GM18502 (cell line): Measurements from ENCODE around the gene NPFFR1.
"Not testable (repeated sequence)": the region's sequence is repeated elsewhere in the genome, so short reads cannot be mapped to it uniquely, and the experiment has no call there.

ENCODE experiments used
- ATAC-seq: cut with Tn5 transposase; IDR thresholded peaks from one replicate; pipeline ENCODE4 v1.9.1; 2021; ENCODE audit warnings: mild to moderate bottlenecking; ENCODE audit not compliant: unreplicated experiment, poor library complexity

NPFFR1 gene

DNA sequence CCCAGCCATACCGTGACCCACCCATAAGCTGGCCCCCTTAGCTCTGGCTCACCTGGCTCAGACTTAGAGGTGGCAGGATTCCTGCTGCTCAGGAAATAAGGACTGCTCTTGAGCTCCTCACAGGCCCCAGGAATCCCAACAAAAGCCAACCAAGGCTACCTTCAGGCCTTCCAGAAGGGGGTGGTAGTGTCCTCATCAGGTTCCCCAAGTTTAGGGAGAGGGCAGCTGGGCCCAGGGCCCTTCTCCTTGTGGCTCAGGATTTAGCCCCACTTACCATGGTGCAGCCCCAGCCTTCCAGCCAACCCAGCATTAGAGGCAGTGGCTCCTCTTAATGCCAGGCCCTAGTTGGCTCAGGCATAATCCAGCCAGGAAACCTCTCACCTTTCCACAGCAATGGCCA is 23.5 kb downstream of the NPFFR1 start:
- ATAC-seq, result no peak

DNA sequence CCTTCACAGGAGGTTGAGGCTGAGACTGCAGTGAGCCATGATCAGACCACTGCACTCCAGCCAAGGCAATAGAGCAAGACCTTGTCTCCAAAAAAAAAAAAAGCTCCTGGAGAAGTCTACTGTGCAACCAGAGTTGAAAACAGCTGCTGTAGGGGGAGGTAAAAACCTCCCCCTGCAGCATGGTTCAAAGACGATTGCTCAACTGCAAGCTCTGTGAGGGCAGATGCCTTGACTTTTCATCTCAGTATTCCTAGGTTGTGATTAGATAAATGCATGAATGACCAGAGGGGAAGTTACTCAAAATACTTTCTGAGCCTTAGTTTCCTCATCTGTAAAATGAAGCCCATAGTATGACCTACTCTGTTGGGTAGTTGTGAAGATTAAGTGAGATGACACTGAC is 25.6 kb downstream of the NPFFR1 start:
- no peak for ATAC-seq

DNA sequence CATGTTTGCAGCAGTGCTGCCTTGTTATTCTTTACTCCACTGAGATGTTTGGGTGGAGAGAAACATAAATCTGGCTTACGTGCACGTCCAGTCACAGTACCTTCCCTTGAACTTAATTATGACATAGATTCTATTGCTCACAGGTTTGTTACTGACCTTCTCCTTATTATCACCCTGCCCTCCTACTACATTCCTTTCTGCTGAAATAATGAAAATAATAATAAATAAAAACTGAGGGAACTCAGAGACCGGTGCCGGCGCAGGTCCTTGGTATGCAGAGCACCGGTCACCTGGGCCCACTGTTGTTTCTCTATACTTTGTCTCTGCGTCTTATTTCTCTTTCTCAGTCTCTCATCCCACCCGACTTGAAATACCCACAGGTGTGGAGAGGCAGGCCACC is 26.0 kb downstream of the NPFFR1 start:
- ATAC-seq, result not testable (repeated sequence)

DNA sequence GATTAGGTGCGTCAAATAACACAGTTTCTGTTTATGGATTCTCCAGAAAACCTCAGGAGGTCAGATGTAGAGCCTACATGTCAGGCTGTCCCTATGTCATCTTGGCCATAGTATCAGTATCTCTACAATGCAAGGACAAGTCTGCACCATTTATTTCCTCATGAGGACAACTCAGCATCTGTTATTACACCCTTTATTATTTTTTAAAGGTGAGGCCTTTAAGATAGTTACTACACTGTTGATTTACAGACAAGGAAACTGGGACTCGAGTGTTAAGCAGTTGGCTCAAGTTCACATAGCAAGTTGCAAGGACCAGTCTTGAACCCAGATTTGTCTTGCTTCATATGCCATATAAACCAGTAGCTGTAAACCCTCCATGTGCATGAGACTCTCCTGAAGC is 27.3 kb downstream of the NPFFR1 start:
- ATAC-seq, result no peak

DNA sequence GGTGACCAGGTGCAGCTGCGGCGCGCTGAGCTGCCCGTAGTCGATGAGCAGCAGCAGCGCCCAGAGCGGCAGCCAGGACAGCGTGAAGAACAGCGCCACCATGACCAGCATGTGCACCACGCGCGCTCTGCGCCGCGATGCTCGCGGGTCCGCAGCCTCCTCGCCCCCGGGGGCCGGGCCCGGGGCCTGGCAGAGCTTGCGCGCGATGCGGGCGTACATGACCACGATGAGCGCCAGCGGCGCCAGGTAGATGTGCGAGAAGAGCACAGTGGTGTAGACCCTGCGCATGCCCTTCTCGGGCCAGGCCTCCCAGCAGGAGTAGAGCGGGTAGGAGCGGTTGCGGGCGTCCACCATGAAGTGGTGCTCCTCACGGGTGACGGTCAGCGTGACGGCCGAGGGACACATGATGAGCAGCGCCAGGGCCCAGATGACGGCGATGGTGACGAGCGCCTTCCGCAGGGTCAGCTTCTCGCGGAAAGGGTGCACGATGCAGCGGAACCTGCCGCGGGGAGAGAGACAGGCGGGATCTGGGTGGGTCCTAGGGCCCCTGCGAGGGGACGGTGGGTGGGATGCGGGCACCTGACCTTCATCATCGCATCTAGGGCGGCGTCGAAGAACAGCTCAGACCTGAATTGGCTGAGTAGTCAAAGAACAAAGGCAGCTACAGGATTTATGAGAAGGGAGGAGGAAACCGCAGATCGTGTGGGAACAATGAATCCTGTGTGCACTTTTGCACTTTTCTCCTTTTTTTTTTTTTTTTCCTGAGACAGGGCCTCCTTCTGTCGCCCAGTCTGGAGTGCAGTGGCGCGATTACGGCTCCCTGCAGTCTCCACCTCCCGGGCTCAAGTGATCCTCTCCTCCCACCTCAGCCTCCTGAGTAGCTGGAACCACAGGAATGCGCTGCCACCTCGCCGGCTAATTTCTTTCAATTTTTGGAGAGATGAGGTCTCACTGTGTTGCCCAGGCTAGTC is 28.2 kb downstream of the NPFFR1 start:
- no peak for ATAC-seq

DNA sequence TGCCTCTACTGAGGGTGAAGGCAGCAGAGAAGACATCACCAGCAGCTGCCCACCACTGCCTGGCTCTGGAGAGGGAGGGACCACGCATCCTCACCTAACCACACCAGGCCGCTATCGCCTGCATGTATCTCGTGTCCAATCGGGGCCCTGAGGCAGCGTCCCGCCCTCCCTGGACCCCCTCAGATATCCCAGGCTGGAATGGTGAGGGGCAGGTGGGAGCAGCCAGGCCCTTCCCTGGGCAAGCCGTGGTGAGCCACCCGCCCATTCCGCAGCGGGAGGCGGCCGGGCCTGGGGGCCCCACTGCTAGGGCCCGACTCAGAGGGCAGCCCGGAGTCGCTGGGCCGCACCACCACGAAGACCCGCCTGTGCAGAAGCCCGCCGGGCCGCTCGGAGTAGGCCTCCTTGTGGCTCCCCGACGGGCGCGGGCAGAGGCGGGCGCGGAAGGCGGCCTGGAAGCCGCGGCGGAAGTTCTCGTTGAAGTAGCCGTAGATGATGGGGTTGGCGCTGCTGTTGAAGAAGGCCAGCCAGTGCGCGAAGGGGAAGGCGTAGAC is 29.0 kb downstream of the NPFFR1 start:
- ATAC-seq, result no peak

DNA sequence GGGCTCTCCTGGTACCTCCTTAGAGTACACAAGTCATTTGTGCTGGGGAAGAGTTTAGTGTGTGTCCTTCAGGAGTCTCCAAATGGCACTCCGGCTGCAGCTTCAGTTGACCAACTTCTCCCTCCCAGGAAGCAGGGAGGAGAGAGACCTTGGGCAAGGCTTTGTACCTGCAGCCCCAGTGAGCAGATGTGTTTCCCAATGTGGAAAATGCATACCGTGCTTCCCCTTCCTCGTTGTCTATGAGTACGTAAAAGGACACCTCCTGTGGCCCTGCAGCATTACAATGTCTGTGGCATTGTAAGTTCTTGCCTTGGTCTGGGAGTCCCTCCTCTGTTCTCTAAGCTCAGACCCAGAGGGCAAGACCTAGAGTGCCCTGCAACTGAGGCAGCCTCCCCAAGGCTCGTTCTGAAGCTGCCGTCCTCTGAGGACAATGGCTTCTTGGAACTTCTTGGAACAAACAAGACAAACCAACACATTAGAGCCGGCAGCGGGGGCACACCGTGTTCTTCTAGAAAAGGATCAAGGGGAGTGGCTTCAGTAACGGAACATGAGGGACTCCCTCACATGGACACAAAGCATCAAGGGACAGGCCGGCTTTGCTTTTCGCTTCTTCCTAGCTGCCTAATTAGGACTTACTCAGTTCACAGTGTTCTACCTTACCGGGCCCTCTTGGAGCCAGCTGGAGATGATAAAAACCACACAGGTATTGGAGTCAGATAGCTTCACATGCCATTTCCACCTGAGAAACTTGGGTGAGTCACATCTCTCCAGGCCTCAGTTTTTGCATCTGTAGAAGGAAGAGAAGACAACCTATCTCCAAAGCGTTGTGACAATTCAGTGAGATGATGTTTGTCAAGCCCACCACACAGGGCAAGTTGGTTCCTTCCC is 29.7 kb downstream of the NPFFR1 start:
- no peak for ATAC-seq

DNA sequence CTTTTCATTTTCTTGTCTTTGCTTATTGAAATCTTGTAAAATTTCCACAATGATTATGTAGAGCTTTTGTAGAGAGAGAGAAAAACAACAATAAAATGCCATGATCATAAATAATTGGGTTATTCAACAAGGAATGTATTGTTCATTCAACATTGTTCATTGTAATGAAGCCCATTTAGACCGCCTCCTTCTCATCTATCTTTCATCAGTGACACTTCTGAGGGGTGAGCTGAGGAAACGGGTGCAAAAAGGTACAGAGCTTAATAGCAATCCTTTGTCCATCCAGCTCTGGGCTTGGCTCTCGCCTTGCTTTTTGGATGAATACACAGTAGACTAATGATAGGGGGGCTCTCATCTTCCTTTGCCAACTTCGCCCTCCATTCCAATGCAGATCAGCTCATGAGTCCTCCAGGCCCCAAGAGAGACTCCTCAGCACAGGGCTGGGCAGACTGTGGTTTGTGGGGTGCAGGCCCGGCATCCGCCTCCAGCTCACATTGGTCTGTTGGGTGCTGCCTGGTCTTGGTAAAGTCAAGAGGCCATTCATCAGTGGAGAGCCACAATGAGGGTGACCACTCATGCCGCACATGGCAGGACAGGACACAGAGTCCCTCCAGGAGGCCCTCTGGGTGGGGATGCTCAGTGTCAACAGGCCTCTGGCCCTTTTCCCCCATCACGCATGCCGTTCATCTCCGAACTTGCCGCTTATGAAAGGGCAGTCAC is 32.7 kb downstream of the NPFFR1 start:
- ATAC-seq, result no peak

DNA sequence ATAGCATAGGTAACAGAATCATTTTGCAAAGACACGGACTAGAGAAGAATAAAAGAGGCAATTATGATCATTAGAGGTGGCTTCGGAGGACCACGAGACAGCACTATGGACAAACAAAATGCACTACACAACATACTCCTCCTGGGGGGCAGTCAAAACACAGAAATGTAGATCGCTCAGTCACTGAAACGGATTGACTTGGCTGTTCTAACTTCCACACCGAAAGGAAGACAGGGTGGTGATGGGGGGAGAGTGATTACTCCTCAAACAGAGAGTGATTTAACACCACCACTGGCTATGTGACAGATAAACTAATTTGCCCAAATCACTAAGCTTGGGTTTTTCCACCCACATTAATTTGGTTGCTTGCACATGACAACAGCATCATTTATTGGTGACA is 36.4 kb downstream of the NPFFR1 start:
- ATAC-seq, result no peak

DNA sequence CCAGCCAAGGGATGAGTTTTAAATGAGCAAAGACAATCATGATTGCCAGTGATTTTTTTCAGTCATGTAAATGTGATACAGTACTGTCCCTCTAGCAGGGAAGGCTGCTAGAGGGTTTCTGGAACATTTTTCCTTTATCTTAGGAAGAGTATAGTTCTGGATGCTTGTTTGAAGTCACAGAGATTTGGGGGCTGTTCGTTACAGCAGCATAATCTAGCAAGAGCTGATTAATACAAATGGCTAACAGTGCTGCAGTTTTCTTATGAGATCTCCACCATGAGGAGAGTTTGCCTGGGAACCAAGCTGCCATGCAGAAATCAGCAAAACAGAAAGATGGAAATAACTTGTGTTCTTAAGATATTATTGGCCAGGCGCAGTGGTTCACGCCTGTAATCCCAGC is 42.7 kb downstream of the NPFFR1 start:
- ATAC-seq, result no peak

DNA sequence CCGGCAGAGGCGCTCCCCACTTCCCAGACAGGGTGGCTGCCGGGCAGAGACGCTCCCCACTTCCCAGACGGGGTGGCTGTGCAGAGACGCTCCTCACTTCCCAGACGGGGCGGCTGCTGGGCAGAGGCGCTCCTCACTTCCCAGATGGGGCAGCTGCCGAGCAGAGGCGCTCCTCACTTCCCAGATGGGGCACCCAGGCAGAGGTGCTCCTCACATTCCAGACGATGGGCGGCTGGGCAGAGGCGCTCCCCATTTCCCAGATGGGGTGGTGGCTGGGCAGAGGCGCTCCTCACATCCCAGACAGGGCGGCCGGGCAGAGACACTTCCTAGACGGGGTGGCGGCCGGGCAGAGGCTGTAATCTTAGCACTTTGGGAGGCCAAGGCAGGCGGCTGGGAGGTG is 43.8 kb downstream of the NPFFR1 start:
- ATAC-seq, result not testable (repeated sequence)

DNA sequence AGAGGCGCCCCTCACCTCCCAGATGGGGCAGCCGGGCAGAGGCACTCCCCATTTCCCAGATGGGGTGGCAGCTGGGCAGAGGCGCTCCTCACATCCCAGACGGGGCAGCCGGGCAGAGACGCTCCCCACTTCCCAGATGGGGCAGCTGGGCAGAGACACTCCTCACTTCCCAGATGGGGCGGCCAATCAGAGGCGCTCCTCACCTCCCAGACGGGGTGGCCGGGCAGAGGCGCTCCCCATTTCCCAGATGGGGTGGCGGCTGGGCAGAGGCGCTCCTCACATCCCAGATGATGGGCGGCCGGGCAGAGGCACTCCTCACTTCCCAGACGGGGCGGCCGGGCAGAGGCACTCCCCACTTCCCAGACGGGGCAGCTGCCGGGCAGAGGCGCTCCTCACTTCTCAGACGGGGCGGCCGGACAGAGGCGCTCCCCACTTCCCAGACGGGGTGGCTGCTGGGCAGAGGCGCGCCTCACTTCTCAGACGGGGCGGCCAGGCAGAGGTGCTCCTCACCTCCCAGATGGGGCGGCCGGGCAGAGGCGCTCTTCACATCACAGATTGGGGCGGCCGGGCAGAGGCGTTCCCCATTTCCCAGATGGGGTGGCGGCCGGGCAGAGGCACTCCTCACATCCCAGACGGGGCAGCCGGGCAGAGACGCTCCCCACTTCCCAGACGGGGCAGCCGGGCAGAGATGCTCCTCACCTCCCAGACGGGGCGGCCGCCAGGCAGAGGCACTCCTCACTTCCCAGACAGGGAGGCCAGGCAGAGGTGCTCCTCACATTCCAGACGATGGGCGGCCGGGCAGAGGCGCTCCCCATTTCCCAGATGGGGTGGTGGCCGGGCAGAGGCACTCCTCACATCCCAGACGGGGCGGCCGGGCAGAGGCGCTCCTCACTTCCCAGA is 44.5 kb downstream of the NPFFR1 start:
- not testable (repeated sequence) for ATAC-seq

DNA sequence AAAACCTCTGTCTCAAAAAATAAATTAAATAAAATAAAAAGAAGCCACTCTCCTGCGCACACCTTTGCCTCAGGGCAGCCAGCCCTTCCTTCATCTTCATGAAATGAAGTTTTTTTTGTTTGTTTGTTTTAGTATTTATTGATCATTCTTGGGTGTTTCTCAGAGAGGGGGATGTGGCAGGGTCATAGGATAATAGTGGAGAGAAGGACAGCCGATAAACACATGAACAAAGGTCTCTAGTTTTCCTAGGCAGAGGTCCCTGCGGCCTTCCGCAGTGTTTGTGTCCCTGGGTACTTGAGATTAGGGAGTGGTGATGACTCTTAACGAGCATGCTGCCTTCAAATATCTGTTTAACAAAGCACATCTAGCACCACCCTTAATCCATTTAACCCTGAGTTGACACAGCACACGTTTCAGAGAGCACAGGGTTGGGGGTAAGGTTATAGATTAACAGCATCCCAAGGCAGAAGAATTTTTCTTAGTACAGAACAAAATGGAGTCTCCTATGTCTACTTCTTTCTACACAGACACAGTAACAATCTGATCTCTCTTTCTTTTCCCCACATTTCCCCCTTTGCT is 45.8 kb downstream of the NPFFR1 start:
- not testable (repeated sequence) for ATAC-seq

DNA sequence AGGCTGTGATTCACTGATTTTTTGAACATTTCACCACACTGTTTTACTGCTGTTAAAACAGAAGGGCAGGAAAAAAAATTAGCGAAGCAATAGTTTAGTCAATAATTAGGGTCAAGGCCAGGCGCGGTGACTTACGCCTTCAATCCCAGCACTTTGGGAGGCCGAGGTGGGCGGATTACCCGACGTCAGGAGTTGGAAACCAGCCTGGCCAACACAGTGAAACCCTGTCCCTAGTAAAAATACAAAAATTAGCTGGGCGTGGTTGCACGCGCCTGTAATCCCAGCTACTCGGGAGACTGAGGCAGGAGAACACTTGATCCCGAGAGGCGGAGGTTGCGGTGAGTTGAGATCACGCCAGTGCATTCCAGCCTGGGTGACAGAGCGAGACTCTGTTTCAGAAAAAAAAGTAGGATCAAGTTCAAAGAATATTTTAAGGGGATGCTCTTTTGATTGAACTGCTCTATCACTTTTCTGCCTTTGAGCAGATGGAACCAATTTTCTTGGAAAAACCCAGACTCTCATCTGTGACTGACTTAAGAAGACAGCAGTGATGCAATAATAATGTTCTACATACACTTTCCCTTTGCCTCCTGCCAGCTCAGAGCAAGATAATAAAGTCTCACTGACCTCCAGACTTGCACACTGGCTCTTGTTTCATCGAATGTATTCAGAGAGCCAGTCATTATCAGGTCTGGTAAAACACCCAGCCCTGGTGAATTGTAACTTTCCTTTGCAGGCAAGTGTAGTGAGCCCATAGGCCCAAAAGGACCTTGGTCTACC is 48.9 kb downstream of the NPFFR1 start:
- no peak for ATAC-seq

DNA sequence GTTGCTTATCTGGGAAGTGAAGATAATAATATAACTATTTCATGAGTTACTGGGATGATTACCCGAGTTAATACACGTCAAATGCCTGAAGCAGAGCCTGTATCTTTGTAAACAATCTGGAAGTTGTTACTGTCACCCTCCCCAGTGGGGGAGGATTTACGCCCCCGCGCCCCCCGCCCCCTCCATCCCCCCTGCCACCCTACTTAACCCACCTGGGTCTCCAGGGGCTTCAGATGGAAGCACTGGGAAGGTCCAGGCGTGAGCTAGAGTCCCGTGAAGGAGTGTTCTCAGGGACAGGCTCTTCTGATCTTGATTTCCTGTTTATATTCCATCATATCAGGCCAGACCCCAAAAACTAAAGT is 49.9 kb downstream of the NPFFR1 start:
- ATAC-seq, result no peak

DNA sequence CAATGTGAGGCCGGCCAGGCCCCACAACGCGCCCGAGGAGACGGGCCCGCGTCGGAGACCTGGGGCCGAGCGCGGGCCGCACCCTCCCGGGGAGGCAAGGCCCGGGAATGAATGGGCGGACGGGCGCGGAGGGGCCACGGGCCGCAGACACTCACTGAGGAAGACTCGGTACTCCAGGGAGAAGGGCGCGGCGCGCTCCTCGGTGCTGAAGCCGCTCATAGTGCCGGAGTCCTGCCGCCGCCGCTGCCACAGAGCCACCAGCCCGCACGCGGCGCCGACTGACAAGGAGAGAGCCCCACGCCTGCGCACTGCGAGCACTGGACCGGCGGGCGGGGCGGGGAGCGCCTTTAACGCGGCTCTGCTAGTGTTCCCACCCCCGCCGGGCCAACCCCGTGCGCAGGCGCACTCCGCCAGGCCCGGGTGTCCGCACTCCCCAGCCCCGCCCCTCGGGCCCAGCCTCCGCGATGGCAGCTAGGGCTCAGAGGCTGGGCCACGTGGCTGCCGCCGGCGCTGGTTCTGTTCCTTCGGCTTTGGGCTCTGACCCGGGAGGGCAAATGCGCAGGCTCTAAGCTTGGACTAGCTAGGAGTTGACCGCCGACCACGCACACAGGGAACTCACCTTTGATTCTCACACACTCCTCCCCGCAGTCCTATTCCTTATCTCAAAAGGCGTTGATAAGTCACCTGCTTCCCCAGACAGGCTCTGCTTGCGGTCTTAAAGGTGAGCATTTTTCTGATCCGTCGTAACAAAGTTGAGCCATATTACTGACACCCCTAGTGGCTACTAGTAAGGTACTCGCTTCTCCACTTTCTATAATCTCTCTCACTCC is 50.5 kb downstream of the NPFFR1 start, which contains the start of gene PPA1:
PPA1 (minus strand) TSS at position 321 of the 830 bp plus-strand sequence; CDS start at position 219, 102 bp downstream.
- peak; percentile 91 for ATAC-seq

DNA sequence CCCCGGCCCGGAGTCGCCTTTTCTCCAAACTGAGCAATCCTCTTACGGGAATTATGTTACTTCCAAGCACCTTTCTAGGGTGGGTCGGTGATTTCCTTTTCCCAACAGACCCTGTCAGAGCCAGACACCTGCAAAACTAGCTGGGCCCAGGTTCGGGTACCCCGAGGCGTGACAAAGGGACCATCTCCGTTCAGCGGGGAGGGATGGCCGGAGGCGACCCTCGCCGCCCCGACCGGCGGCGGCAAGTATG is 51.0 kb downstream of the NPFFR1 start:
- no peak for ATAC-seq
